ENCODE results near the gene ZNF628.
A peak's percentile ranks its signal among the peaks of the same experiment; 100 is the strongest.

ZNF628 gene

GRCh38 chr19:55461974-55462626, 14.3 kb upstream of the ZNF628 start:
- intact Hi-C loops (cut with DNase I): no loop called here

GRCh38 chr19:55462722-55463121, 13.7 kb upstream of the ZNF628 start:
- no peak for DNase-seq
- intact Hi-C loops (cut with DNase I): no loop called here

More at GRCh38 chr19:55461974-55462626, 14.3 kb upstream of the ZNF628 start:
- no peak for DNase-seq

GRCh38 chr19:55463583-55464031, 12.8 kb upstream of the ZNF628 start:
- no peak for DNase-seq
- intact Hi-C loops (cut with DNase I): no loop called here

- intact Hi-C loops (cut with DNase I): no loop called here
- no peak for DNase-seq
Measured at GRCh38 chr19:55464039-55464661, 12.3 kb upstream of the ZNF628 start.

- intact Hi-C loops (cut with DNase I): loop anchor here (5.0 kb wide), 1 partner anchor 38 kb away; no protein-coding TSS in a partner anchor
- no peak for DNase-seq
Measured at GRCh38 chr19:55464662-55465054, 11.8 kb upstream of the ZNF628 start, which contains the start of gene C19orf85. C19orf85 (minus strand) TSS chr19:55464751; CDS start chr19:55464554, 197 bp downstream.

- no peak for DNase-seq
- intact Hi-C loops (cut with DNase I): loop anchor here (5.0 kb wide), 1 partner anchor 37 kb away; no protein-coding TSS in a partner anchor
Measured at GRCh38 chr19:55465460-55466240, 10.8 kb upstream of the ZNF628 start.

- no peak for DNase-seq
- intact Hi-C loops (cut with DNase I): loop anchor here (5.0 kb wide), 1 partner anchor 36 kb away; no protein-coding TSS in a partner anchor
Measured at GRCh38 chr19:55466241-55466614, 10.2 kb upstream of the ZNF628 start.

GRCh38 chr19:55467236-55468053, 9.0 kb upstream of the ZNF628 start:
- intact Hi-C loops (cut with DNase I): loop anchor here (5.0 kb wide), 1 partner anchor 35 kb away; no protein-coding TSS in a partner anchor
- DNase-seq: peak in 35 of 42 donors; percentile 27 to 87 (median 69)

GRCh38 chr19:55468054-55468393, 8.4 kb upstream of the ZNF628 start:
- intact Hi-C loops (cut with DNase I): loop anchor here (5.0 kb wide), 1 partner anchor 34 kb away; no protein-coding TSS in a partner anchor

GRCh38 chr19:55471266-55471665, 5.2 kb upstream of the ZNF628 start:
- intact Hi-C loops (cut with DNase I): no loop called here
- no peak for DNase-seq

More at GRCh38 chr19:55468054-55468393, 8.4 kb upstream of the ZNF628 start:
- DNase-seq: no peak

- no peak for DNase-seq
- intact Hi-C loops (cut with DNase I): no loop called here
Measured at GRCh38 chr19:55472463-55472862, 4.0 kb upstream of the ZNF628 start.

GRCh38 chr19:55473225-55474012, 3.0 kb upstream of the ZNF628 start:
- intact Hi-C loops (cut with DNase I): no loop called here

GRCh38 chr19:55474269-55475265, 1.9 kb upstream of the ZNF628 start:
- no peak for DNase-seq

More at GRCh38 chr19:55473225-55474012, 3.0 kb upstream of the ZNF628 start:
- no peak for DNase-seq

GRCh38 chr19:55477905-55478304, 1.5 kb downstream of the ZNF628 start:
- intact Hi-C loops (cut with DNase I): no loop called here
- DNase-seq: no peak

More at GRCh38 chr19:55474269-55475265, 1.9 kb upstream of the ZNF628 start:
- intact Hi-C loops (cut with DNase I): no loop called here

GRCh38 chr19:55478364-55478763, 1.9 kb downstream of the ZNF628 start:
- DNase-seq: peak in 1 of 42 donors; percentile 29
- intact Hi-C loops (cut with DNase I): no loop called here

- DNase-seq: no peak
- intact Hi-C loops (cut with DNase I): no loop called here
Measured at GRCh38 chr19:55479045-55479444, 2.6 kb downstream of the ZNF628 start.
